HEK293T (cell line): ENCODE measurements around the gene SH3GL3.

Experiments used
- CTCF ChIA-PET: fragments of 350-600 bp; formaldehyde crosslinking; extraction: SDS; loops from one replicate; lab custom pipeline; 2021; ENCODE audit warnings: antibody characterized with exemption, inconsistent platforms; lab: Yijun Ruan, JAX
- POLR2A ChIA-PET: fragments of 350-600 bp; formaldehyde crosslinking; extraction: SDS; loops from one replicate; lab custom pipeline; 2020; ENCODE audit warnings: antibody characterized with exemption, inconsistent platforms; lab: Yijun Ruan, JAX
- DNase-seq: peaks from one replicate; pipeline ENCODE4 v3.0.0; 2012; ENCODE audit warnings: mixed read lengths; ENCODE audit errors: extremely low spot score
- ARNT ChIP-seq: fragments of 450-650 bp; IDR thresholded peaks from 2 replicates; pipeline ENCODE4 v1.6.1; 2017; ENCODE audit warnings: mild to moderate bottlenecking
- BHLHE40 ChIP-seq: fragments of 450-650 bp; IDR thresholded peaks from 2 replicates; pipeline ENCODE4 v1.6.1; 2016; ENCODE audit warnings: mild to moderate bottlenecking, moderate library complexity, borderline replicate concordance
- CTBP1 ChIP-seq: fragments of 450-650 bp; IDR thresholded peaks from 2 replicates; pipeline ENCODE4 v1.6.1; 2016; ENCODE audit warnings: borderline replicate concordance
- ELF4 ChIP-seq: fragments of 450-650 bp; IDR thresholded peaks from 2 replicates; pipeline ENCODE4 v1.6.1; 2017; ENCODE audit warnings: antibody characterized with exemption
- FOXA1 ChIP-seq: fragments of 450-650 bp; IDR thresholded peaks from 2 replicates; pipeline ENCODE4 v1.6.1; 2016; ENCODE audit warnings: mild to moderate bottlenecking
- FOXK2 ChIP-seq: fragments of 450-650 bp; IDR thresholded peaks from 2 replicates; pipeline ENCODE4 v1.6.1; 2016; ENCODE audit warnings: mild to moderate bottlenecking
- FOXM1 ChIP-seq: fragments of 450-650 bp; IDR thresholded peaks from 2 replicates; pipeline ENCODE4 v1.6.1; 2017; ENCODE audit warnings: mild to moderate bottlenecking, borderline replicate concordance
- HDGF ChIP-seq: fragments of 450-650 bp; IDR thresholded peaks from 2 replicates; pipeline ENCODE4 v1.6.1; 2017; ENCODE audit warnings: antibody characterized with exemption, borderline replicate concordance
- L3MBTL2 ChIP-seq: fragments of 450-650 bp; conservative IDR thresholded peaks from 2 replicates; pipeline ENCODE4 v1.6.1; 2016; ENCODE audit warnings: mild to moderate bottlenecking
- LEF1 ChIP-seq: fragments of 450-650 bp; IDR thresholded peaks from 2 replicates; pipeline ENCODE4 v1.6.1; 2017; ENCODE audit warnings: mild to moderate bottlenecking, borderline replicate concordance
- NFRKB ChIP-seq: fragments of 450-650 bp; IDR thresholded peaks from 2 replicates; pipeline ENCODE4 v1.6.1; 2016; ENCODE audit warnings: mild to moderate bottlenecking, moderate library complexity
- SP1 ChIP-seq: fragments of 450-650 bp; IDR thresholded peaks from 2 replicates; pipeline ENCODE4 v1.6.1; 2017
- SUZ12 ChIP-seq: fragments of 450-650 bp; IDR thresholded peaks from 2 replicates; pipeline ENCODE4 v1.6.1; 2016; ENCODE audit warnings: mild to moderate bottlenecking
- TARDBP ChIP-seq: fragments of 450-650 bp; IDR thresholded peaks from 2 replicates; pipeline ENCODE4 v1.6.1; 2016
- ZNF384 ChIP-seq: fragments of 450-650 bp; IDR thresholded peaks from 2 replicates; pipeline ENCODE4 v1.6.1; 2016
- TF ChIP-seq, protein P1 (sequence below): fragments of 450-650 bp; IDR thresholded peaks from 2 replicates; pipeline ENCODE4 v1.6.1; 2016

Gene SH3GL3

DNA sequence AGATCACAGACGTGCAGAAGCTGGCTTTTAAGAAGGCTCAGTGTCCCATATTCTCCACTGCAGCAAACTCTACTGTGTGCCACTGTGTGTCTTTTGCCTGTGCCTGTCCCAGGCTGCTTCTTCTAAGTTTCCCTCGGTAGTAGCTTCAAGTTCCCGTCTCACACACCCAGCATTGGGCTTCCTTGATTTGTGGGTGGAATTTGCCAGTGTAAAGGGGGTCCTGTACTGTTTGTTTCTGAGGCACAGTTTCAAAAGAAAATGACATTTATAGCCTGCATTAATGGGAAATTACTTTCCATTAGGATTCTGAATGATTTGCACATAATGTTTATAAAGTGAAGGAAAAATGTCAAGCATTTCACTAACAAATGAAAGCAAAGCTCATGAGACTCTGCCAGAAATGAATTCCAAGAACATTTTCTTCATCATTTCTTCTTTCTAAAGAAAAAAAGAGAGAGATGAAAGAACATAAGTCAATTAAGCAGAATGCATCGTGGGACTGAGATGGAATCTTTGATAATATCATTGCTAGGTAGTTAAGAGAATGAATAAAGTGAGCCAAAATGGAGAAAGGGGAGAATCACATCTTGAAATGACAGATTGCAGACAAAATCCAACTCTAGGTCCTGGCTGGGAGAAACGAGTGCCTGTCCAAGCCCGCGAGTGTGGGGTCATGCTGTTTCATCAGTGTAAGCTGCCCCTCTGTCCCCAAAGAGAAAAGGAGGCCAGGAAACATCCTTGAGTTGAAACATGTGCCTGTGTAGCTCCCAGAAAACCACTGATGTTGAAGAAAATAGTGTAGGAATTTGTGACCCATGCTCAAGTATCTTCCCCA lies 158.2 kb downstream of the SH3GL3 start:
- TF ChIP-seq ELF4 (no peak), SP1 (no peak), LEF1 (no peak), TARDBP (no peak), NFRKB (no peak), L3MBTL2 (no peak), BHLHE40 (no peak), ZNF384 (no peak), SUZ12 (no peak)
- CTCF ChIA-PET: interaction anchor here (1.0 kb wide), 1 partner anchor 169 kb away, joined by 3 read pairs; no protein-coding TSS in a partner anchor
- DNase-seq: no peak
- POLR2A ChIA-PET: interaction anchor here (1.1 kb wide), 1 partner anchor 17 kb away, joined by 3 read pairs; no protein-coding TSS in a partner anchor

DNA sequence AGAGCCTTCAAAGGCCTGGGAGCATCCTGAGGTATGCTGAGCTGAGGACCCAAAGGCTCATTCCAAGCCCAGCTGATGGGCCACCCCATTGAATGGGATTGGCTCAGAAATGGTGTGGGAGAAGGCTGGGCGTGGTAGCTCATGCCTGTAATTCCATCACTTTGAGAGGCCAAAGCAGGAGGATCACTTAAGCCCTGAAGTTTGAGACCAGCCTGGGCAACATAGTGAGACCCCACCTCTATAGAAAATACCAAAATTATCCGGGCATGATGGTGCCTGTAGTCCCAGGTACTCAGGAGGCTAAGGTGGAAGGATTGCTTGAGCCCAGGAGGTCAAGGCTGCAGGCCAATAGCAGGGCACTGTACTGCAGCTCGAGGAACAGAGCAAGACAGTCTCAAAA lies 163.0 kb downstream of the SH3GL3 start:
- TF ChIP-seq FOXK2 (no peak), LEF1 (no peak), NFRKB (no peak), FOXA1 (no peak), SUZ12 (no peak), HDGF (no peak), CTBP1 (no peak), SP1 (no peak), TARDBP (no peak), ARNT (no peak), L3MBTL2 (no peak), FOXM1 (no peak), ELF4 (no peak), BHLHE40 (no peak), ZNF384 (no peak)
- TF ChIP-seq, protein P1, sequence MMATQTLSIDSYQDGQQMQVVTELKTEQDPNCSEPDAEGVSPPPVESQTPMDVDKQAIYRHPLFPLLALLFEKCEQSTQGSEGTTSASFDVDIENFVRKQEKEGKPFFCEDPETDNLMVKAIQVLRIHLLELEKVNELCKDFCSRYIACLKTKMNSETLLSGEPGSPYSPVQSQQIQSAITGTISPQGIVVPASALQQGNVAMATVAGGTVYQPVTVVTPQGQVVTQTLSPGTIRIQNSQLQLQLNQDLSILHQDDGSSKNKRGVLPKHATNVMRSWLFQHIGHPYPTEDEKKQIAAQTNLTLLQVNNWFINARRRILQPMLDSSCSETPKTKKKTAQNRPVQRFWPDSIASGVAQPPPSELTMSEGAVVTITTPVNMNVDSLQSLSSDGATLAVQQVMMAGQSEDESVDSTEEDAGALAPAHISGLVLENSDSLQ: no peak
- CTCF ChIA-PET: no interaction called here
- POLR2A ChIA-PET: no interaction called here

DNA sequence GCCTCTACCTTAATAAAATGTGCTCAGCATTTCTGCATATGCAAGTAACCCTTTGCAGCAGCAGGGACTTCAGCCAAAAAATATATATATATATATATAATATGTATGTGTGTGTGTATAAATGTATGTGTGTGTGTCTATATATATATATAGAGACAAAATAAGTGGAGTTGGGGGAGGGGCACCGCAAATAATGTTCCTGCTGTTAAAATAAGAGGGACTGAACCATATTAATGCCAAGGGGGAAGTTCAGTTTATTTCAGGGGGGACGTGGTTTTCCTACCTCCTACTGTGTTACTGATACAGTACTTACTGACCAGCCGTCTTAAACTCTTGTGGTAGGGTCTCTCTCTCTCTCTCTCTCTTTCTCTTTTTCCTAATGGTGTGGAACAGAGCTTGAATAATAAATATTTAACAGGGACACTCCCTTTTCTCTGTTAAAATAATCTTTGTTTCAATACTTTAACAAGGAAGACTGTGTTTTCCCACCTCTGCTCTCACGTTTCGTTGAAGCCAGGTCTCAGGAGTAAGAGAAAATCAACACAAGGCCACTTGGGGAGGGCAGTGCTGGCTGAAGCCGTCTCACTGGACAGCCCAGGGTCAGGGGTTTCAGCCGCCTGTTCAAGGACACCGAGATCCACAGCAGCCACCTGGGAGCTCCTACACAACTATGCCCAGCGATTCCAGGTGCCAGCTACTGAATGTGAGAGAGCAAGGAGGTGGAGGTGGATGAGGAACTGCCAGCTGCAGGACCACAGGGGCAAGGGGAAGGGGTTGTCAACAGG lies 164.0 kb downstream of the SH3GL3 start:
- TF ChIP-seq FOXA1: no peak
- no peak for TF ChIP-seq SUZ12
- TF ChIP-seq ARNT: no peak
- no peak for TF ChIP-seq FOXM1
- no peak for TF ChIP-seq SP1
- TF ChIP-seq TARDBP: no peak
- no peak for DNase-seq
- ChIA-PET CTCF (interaction anchor here (0.6 kb wide), 1 partner anchor 427 kb away, joined by 3 read pairs; no protein-coding TSS in a partner anchor), POLR2A (no interaction called here)

More for the DNA sequence above, 163.0 kb downstream of the SH3GL3 start:
- no peak for DNase-seq

DNA sequence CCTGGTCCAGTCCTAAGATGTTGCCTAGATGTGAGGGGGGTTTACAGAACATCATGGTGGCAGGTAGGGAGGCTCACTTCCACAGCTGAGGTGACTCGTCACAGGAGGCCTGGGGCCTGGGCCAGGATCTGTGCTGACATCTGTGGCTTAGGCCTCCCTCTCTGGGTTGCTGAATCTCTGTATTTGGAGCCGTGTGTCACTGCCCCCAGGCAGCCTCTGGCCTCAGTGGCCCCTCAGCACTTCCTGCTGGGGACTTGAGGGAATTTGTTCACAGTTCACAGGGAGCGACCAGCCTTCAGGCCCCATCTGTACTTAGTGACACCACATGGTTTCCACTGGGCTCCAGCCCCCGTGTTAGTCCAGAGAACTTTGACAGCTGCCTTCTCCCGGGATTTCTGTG lies 165.1 kb downstream of the SH3GL3 start:
- no peak for DNase-seq
- TF ChIP-seq HDGF: no peak
- CTCF ChIA-PET: no interaction called here
- POLR2A ChIA-PET: no interaction called here

DNA sequence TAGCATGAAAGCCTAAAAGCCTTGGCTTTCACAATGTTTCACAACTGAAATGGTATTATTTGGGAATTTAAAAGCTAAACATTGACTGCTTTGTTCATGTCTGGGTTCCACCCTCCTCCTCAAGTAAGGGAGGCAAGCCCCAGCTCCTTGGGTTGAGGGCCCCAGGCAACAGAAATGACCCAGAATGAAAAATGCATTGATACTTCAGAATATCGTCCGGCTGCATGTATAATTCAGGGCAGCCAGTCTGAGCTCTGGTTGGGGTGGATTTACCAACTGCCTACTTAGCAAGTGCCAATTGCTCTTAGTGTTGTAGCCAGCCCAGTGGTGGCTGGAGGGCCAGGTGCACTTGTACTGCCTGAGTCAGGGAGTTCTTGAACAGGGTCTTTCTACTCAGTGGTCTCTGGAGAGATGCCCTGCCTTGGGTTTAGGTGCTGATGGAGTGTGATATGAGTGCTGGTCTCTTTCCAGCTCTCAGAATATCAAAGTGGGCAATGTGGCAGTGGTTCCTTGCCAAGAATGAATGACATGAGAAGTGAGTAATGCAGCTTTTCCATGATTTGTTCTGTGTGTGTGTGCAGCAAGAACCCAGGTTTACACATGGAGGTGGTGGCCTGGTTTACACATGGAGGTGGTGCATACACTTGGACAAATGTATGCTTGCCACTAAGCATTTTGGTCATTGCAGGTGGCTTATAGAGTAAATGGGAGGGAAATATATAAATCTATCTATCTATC lies 165.9 kb downstream of the SH3GL3 start:
- ChIA-PET CTCF (no interaction called here), POLR2A (no interaction called here)
- no peak for DNase-seq
- no peak for TF ChIP-seq FOXA1

DNA sequence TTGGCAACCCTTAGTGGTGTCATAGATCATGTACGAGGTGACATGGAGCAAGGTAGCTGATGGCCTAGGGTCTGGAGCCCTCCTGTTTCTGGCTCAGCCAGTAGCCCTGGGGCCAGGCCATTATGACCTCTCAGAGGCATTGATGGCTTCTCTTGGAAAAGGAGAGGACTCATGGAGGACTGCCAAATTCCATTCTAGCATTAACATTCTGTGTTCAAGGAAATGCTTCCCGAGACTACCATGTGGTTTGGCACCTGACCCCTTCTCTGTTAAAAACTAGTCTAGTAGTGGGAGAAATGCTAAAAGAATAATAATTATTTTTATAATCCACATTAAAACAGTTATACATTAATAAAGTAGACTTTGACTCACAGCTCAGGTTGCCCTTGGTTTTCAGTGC lies 166.6 kb downstream of the SH3GL3 start:
- ChIA-PET CTCF (interaction anchor here (0.6 kb wide), 1 partner anchor 10 kb away, joined by 6 read pairs; no protein-coding TSS in a partner anchor), POLR2A (no interaction called here)
- no peak for DNase-seq
- TF ChIP-seq SUZ12 (no peak), BHLHE40 (no peak), CTBP1 (no peak), LEF1 (no peak), FOXM1 (no peak), SP1 (no peak), ELF4 (no peak), ARNT (no peak), NFRKB (no peak), ZNF384 (no peak), FOXK2 (no peak)
- TF ChIP-seq, protein P1: no peak
